Tibial artery (tissue), 4 donors: ENCODE results near the gene AANAT.

Source experiments
- DNase-seq, 2 donors: peaks; one replicate each; pipeline ENCODE4 v3.0.0-alpha.2; 2019
- H3K27ac ChIP-seq, 2 donors: fragments of 200-600 bp; sonication (generic) in 1 of 2; 1 replicate in 1 of 2; 2 replicates in 1 of 2; pipeline ENCODE4 v1.5.1; 2018 to 2019; ENCODE audit warnings: mild to moderate bottlenecking in 1 of 2
- H3K27me3 ChIP-seq, 2 donors: fragments of 200-600 bp; sonication (generic) in 1 of 2; one replicate each; pipeline versions ENCODE4 v1.5.1 to v1.6.0; 2016 to 2019
- H3K36me3 ChIP-seq, 3 donors: fragments of 200-600 bp; sonication (generic) in 2 of 3; one replicate each; pipeline ENCODE4 v1.5.1; 2016 to 2019; ENCODE audit warnings: mild to moderate bottlenecking in 2 of 3
- H3K4me1 ChIP-seq, 4 donors: fragments of 200-600 bp; sonication (generic) in 2 of 4; 1 replicate in 3 of 4; 2 replicates in 1 of 4; pipeline ENCODE4 v1.5.1; 2016 to 2019
- H3K4me3 ChIP-seq, 2 donors: fragments of 200-600 bp; sonication (generic) in 1 of 2; 1 replicate in 1 of 2; 2 replicates in 1 of 2; pipeline ENCODE4 v1.5.1; 2018 to 2019; ENCODE audit warnings: mild to moderate bottlenecking in 2 of 2
- H3K9me3 ChIP-seq, 3 donors: fragments of 200-600 bp; sonication (generic) in 1 of 3; one replicate each; pipeline ENCODE4 v1.5.1; 2016 to 2019
- intact Hi-C: fragments of 100-400 bp; cut with DNase I; formaldehyde crosslinking; loops from one replicate; pipeline ENCODE4 v1.15.0; 2023; ENCODE audit warnings: low total_unique reads
- TF ChIP-seq, protein P1 (sequence below), 2 experiments: fragments of 200-600 bp in 1 of 2; fragments of 450-650 bp in 1 of 2; IDR thresholded peaks; one replicate each; pipeline ENCODE4 v1.5.1; 2017 to 2019; ENCODE audit warnings: antibody characterized with exemption in 2 of 2, mild to moderate bottlenecking in 1 of 2, moderate library complexity in 1 of 2

The AANAT gene

GRCh38 chr17:76497979-76498875 is 30.8 kb downstream of the AANAT start:
- Histone ChIP-seq H3K4me1 (peaks cover 0 to 51% (median 41%) of the 10 kb centered on the region in 4 donors), H3K36me3 (no peaks in the 10 kb centered on the region), H3K9me3 (no peaks in the 10 kb centered on the region), H3K27ac (peak overlapping the region; percentile 76 to 85), H3K4me3 (peak overlapping the region; percentile 20 to 24), H3K27me3 (no peaks in the 10 kb centered on the region)
- peak; percentile 72 to 93 for DNase-seq
- TF ChIP-seq, protein P1, sequence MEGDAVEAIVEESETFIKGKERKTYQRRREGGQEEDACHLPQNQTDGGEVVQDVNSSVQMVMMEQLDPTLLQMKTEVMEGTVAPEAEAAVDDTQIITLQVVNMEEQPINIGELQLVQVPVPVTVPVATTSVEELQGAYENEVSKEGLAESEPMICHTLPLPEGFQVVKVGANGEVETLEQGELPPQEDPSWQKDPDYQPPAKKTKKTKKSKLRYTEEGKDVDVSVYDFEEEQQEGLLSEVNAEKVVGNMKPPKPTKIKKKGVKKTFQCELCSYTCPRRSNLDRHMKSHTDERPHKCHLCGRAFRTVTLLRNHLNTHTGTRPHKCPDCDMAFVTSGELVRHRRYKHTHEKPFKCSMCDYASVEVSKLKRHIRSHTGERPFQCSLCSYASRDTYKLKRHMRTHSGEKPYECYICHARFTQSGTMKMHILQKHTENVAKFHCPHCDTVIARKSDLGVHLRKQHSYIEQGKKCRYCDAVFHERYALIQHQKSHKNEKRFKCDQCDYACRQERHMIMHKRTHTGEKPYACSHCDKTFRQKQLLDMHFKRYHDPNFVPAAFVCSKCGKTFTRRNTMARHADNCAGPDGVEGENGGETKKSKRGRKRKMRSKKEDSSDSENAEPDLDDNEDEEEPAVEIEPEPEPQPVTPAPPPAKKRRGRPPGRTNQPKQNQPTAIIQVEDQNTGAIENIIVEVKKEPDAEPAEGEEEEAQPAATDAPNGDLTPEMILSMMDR (IDR thresholded peaks at IDR 0.05) = no peak
- intact Hi-C loops = no loop called here

- H3K27me3 ChIP-seq = no peaks in the 10 kb centered on the region
- peak overlapping the region; percentile 48 to 79 for H3K4me3 ChIP-seq
- peaks cover 0 to 48% (median 39%) of the 10 kb centered on the region in 4 donors for H3K4me1 ChIP-seq
- TF ChIP-seq, protein P1 (IDR thresholded peaks at IDR 0.05) = no peak
- no peaks in the 10 kb centered on the region for H3K9me3 ChIP-seq
- no peaks in the 10 kb centered on the region for H3K36me3 ChIP-seq
- H3K27ac ChIP-seq = peak overlapping the region; percentile 76 to 85
- no peak for DNase-seq
- intact Hi-C loops = no loop called here
Measured at GRCh38 chr17:76498876-76499251, 31.5 kb downstream of the AANAT start.

DNA sequence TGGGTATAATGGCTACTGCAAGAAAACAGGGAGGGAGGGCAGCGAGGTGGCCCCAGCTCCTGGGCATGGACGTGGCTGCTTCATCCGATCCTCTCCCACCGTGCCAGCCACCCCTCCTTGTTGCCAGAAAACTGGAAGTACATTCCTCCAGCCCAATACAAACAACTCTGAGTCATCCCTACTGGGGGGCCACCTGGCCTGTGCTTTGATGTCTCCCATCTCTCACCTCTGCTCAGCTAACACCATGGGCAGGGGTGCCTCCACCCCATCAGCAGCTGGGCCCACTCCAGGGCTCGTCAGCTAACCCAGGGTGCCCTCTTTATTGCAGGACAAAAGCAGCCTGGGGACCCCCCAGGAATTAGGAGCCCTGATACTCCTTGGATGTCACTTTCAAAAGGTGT is 31.9 kb downstream of the AANAT start:
- peak overlapping the region; percentile 76 to 85 for H3K27ac ChIP-seq
- TF ChIP-seq, protein P1 (IDR thresholded peaks at IDR 0.05) = no peak
- peaks cover 0 to 48% (median 39%) of the 10 kb centered on the region in 4 donors for H3K4me1 ChIP-seq
- intact Hi-C loops = no loop called here
- no peak for DNase-seq
- H3K36me3 ChIP-seq = no peaks in the 10 kb centered on the region
- H3K27me3 ChIP-seq = no peaks in the 10 kb centered on the region
- peak overlapping the region; percentile 48 to 79 for H3K4me3 ChIP-seq
- no peaks in the 10 kb centered on the region for H3K9me3 ChIP-seq

DNA sequence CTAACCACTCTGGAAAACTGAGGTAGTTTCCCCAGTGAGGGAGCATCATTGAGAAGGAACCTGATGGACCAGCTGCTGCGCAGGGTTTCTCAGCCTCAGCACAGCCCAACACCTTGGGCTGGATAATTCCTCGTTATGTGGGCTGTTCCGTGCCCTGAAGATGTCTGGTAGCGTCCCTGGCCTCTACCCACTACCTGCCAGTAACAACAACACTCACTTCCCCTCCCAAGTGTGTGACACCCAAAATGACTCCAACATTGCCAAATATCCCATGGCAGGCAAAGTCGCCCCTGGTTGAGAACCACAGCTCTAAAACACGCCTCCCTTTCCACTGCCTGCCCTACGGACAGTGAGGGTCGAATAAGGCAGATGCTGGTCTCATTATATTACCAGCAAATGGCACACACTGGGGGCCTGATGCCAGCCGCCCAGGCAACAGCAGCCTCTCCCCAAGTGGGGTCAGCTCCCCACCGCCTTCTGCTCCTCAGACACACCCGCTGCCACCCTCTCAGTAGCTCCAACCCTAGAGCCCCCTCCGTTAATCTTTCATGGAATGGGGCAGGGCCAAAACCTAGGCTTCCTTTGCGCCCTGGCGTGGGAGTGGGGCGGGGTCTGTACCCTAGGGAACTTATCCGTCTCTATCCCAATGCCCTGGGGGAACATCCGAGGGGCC is 32.8 kb downstream of the AANAT start:
- no peaks in the 10 kb centered on the region for H3K9me3 ChIP-seq
- intact Hi-C loops = loop anchor here (10.0 kb wide), 1 partner anchor 95 kb away; no protein-coding TSS in a partner anchor
- TF ChIP-seq, protein P1 (IDR thresholded peaks at IDR 0.05) = no peak
- no peak for DNase-seq
- H3K36me3 ChIP-seq = no peaks in the 10 kb centered on the region
- H3K4me1 ChIP-seq = peaks cover 0 to 48% (median 39%) of the 10 kb centered on the region in 4 donors
- peak overlapping the region; percentile 76 to 85 for H3K27ac ChIP-seq
- peak overlapping the region; percentile 48 to 79 for H3K4me3 ChIP-seq
- no peaks in the 10 kb centered on the region for H3K27me3 ChIP-seq

- H3K4me1 ChIP-seq = peaks cover 0 to 48% (median 39%) of the 10 kb centered on the region in 4 donors
- TF ChIP-seq, protein P1 (IDR thresholded peaks at IDR 0.05) = no peak
- DNase-seq = no peak
- intact Hi-C loops = loop anchor here (10.0 kb wide), 1 partner anchor 96 kb away; no protein-coding TSS in a partner anchor
- H3K4me3 ChIP-seq = peak overlapping the region; percentile 48 to 79
- H3K27me3 ChIP-seq = peaks cover 0 to 2% of the 10 kb centered on the region in 2 donors
- no peaks in the 10 kb centered on the region for H3K9me3 ChIP-seq
- H3K27ac ChIP-seq = peak overlapping the region; percentile 76 to 85
- no peaks in the 10 kb centered on the region for H3K36me3 ChIP-seq
Measured at GRCh38 chr17:76500747-76501017, 33.3 kb downstream of the AANAT start.
